NCI-H1105 treated with DMSO at 0.1 percent for 48 hours (cell line): Measurements from ENCODE around the gene ADCY1.

Experiments used
- DNase-seq: peaks from one replicate; lab custom pipeline; 2025; lab: John Stamatoyannopoulos, UW

The ADCY1 gene

DNA sequence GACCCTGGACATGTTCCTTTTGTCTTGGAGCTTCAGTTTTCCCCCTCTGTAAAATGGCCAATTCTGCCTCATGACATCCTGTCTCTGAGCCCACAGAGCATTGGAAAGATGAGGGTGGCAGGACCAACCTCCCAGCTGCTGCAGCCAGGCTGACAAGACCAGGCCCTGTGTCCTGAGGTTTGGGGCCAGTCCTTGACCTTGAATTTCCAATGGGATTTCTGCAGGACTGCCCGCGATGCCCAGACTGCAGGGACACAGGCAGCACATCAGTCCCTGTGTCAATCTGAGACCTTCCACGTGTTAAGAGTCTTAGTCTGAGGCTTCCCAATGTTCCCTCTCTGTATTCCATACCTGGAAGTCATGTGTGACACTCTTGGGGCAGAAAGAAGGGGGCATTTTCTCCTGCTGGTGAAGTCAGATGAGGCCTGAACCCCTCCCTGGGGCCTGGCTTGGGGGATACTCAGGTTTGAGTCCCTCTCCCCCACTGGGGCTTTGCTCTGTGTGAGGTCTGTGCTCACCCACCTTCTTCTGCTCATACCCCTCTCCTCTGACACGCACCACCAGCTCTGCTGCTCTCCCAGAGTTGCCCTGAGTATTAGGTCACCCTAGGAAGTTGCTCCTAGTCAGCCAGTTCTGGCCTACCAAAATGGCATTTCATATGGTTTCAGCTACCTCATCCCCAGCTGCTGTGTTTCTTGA lies 79.2 kb downstream of the ADCY1 start:
- no peak for DNase-seq

DNA sequence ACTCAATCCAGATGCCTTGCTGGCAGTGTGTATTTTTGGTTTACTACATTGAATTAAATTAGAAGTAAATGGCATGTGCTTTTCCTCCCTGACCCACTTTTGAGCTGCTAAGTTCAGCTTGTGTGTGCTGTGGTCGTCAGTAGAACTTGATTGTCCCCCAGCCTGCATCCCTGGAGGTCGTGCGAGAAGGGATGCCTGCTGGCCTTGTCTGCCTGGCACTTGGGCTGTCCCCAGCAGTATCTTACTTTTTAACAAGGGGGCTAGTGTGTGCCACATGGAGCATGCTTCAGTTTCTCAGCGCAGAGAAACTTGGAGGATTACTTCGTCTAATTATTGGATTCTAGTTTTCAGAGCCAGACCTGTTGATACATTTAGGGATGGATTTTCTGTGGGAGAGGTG lies 80.2 kb downstream of the ADCY1 start:
- DNase-seq: no peak

DNA sequence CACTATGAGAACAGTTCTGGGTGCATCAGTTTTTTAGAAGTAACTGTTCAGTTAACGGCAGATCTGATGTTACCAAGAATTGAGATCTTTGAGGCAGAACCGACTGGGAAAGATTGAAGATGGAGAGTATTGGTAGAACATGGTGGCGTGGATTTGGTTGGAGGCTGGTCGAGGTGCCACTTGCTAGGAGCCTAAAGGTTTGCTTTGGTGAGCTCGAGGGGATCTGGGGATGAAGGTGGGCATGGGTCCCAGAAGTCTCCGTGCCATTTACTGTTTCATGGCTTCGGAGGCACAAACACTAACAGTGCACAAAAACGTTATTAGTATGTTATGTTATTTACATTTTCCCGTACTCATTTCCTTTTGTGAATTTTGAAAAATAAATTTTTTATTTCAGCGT lies 81.4 kb downstream of the ADCY1 start:
- no peak for DNase-seq

DNA sequence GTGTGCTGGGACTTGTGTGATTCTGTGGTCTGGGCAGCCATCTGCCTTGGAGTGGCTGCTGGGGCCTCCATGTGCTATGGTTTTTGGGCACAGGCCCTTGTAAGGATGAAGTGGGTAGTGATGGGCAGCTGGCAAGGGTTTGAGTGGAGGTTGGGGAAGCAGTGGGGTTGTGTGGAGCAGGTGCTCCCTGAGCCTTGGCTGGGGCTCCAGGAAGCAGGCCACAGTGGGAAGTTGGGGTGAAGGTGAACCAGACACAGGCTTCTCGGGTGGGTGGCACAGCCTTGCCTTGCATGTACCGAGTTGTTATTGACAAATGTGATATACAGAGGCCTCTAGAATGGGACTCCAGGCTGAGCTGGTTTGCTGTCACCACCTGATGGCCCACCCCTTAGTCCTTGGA lies 82.3 kb downstream of the ADCY1 start:
- no peak for DNase-seq

DNA sequence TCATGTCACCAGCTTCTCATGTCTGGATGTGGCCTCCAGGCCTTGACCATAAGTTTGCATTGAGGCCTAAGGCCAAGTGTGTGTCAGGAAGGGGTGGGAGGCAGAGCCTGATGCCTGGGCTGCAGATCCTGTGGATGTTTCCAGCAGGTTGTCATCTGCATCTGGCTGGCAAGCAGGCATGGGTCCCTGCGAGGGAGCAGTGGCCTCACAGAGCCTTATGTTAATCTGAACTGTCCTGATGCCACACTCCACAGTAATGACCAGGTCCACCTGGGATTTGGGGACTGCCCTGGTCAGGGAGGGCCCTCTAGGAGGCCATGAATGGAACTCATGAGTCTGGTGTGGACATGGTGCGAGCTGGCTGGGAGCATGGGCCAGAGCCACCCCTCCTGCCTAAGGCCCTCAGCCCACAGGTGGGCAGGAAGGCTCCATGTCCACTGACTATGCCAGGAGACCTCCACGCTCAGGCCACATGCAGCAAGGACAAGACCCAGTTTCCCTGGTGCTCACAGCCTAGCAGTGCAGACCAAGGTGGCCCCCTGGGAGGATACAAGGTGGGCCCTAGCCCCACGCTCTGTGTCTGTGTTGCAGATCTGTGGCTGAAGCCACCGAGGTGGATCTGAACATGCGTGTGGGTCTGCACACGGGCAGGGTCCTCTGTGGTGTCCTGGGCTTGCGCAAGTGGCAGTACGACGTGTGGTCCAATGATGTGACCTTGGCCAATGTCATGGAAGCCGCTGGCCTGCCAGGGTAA lies 83.1 kb downstream of the ADCY1 start:
- no peak for DNase-seq

DNA sequence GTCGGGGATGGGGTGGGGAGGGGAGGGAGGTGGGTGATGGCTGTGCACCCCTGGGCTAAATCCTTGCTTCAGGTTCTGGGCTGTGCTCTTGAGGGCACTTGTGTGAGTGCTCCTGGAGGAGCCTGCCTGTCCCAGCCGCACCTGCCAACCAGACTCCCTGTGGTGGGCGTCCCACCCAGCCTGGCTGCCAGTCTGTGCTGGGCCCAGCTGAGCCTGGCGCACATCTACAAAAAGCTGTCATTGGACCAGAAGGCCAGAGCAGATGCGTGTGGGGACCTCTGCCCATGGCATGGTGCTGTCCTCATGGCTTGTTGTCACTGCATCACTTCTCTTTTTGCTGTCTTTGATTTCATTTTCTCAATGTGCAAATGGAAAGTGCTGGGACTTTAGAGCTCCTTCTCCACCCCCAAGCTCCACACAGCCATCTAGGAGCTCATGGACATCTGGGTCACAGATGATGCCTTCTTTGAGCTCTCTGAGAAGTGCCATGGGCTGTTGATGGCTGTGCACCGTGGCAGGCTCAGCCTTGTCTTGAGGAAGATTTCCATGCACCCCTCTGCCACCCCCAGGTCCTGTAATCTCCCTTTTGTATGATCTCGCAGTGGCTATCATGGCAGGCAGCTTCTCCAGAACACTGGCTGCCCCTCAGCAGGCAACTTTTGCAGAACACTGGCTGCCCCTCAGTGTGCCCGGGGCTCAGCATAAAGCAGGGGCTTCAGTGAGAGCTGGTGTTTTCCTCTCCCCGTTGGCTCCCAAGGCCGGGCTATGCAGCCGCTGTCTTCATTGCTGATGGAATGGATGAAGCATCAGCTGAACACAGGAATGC lies 83.9 kb downstream of the ADCY1 start:
- DNase-seq: no peak

DNA sequence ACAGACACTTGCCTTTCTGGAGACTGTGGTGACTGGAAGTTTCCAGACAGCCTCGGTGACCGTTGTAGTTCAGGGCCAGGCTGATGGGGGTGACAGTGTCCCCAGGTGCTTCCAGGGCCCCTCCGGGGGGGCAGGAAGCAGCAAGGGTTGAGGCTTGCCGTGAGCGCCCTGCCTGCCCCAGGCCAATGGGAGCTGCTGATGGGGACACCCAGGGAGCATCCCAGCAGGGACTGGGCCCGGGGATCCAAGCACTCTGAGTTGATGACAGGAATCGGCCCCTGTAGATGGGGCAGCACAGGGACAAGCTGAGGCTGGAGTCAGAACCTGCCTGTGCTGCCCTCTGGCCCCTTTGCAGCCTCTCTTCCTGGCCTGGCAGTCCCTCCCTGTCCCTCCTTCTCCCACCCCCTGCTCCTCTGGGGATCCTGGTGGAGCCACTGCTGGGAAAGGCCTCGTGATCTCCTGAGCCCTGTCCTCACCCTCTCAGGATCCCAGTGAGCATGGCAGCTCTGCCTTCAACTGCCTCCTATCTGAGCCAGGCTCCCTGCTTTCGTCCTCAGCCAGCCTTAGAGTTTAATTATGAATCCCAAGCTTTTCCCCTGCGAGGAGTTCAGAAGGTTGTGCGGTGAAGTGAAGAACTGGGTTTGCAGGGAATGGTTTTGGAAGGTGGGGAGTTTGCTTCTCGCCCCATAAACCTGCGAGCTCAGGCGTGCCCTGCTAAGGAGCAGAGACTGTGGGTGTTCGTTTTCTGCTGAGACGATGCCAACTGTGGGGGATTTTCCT lies 84.7 kb downstream of the ADCY1 start:
- DNase-seq: no peak

DNA sequence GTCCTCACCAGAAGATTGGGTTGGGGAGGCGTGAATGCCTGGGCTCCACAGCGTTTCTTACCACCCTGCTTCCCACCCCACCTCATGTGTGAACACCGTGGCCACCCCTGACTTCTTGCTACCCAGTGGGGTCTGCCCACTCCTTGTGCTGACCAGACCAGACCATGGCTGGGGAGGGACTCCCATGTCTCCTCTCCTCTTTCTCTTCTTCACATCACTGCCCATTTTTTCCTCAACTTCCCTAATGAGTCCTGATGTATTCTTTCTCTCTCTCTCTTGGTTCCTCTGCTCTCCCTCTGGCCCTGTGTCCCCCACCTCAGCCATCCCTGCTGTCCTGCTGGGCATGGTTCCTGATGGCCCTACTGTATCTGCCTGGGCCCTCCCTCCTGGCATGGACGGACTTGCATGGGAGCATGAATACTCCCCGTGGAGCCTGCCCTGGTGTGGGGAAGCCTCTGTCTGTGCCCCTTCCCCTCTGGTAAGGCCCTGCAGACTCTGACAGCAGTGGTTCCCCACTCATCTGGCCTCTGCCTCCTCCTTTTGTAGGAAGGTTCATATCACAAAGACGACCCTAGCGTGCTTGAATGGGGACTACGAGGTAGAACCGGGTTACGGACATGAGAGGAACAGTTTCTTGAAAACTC lies 85.5 kb downstream of the ADCY1 start:
- DNase-seq: no peak

DNA sequence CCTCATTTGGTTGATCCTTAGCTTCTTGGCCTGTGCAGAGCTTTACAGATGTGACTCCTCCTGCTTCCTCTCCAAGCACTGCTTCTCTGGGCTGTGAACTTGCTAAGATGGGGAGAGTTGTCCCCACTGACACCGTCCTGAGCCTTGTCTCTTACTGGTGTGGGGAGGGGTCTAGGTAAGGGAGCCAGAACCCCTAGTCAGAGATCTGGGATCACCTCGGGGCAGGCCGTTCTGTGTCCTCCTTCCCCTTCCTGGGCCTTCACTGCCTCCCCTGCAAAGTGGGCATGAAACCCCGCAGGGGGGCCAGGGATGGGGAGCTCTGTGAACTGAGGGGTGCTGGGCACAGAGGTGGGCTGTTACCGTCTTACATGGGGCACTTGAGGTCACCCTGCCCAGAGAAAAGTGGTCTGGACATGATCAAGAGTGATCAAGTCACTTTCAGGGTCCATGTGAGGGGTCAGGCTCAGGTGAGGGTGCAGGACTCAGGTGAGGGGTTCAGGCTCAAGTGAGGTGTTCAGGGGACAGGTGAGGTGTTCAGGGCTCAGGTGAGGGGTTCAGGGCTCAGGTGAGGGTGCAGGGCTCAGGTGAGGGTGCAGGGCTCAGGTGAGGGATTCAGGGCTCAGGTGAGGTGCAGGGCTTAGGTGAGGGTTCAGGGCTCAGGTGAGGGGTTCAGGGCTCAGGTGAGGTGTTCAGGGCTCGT lies 86.2 kb downstream of the ADCY1 start:
- DNase-seq: no peak

DNA sequence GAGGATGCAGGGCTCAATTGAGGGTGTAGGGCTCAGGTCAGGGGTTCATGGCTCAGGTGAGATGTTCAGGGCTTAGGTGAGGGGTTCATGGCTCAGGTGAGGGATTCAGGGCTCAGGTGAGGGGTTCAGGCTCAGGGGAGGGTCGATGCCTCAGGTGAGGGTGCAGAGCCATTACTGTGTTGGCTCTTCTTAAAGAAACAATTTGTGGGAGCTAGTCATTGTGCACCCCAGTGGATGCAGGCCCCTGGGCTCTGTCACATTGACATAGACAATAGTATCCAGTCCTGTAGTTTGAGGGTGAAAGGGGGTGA lies 86.7 kb downstream of the ADCY1 start:
- no peak for DNase-seq

DNA sequence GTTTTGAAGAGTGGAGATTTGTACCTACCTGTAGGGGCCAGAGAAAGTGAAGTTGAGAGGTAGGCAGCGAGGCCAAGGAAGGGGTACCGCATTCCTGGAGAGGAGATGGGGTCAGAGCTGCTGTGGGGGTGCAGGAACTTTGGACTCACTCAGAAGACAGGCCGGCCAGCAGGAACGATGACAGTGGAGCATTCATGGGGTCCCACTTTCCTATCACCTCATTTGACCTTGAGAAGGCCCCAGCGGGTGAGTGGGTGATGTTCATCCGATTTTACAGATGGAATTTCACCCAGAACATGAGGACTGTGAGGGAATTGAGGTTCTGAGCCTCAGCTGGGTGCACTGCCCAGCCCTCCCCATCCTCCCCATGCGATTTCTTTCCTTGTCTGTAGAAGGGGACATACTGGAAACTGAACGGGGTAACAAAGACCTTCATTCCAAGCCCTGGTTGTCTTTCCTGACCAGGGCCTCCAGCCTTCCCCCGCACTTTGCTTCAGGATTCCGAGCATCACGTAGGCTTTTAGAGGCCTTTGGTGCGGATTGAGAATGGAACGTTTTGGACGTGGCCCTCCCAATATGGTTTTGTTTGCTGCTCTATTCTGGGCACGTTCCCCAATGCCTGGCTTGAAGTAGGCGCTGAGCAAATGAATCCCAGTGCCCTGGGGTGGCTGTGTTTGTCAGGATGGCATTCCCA lies 87.3 kb downstream of the ADCY1 start:
- DNase-seq: no peak

DNA sequence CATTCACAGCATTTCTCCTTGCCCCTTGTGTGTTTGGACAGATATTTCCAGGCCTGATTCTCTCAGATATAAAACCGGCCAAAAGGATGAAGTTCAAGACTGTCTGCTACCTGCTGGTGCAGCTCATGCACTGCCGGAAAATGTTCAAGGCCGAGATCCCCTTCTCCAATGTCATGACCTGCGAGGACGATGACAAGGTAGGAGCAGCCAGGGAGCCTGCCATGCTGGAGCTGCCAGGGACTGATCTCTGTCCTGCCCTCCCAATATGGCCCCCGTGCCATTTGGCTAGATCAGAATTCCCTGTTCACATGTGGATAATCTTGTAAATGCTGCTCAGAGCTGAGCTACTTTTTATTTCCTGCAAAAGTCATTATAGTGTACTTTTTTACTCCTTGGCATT lies 87.8 kb downstream of the ADCY1 start:
- DNase-seq: no peak

DNA sequence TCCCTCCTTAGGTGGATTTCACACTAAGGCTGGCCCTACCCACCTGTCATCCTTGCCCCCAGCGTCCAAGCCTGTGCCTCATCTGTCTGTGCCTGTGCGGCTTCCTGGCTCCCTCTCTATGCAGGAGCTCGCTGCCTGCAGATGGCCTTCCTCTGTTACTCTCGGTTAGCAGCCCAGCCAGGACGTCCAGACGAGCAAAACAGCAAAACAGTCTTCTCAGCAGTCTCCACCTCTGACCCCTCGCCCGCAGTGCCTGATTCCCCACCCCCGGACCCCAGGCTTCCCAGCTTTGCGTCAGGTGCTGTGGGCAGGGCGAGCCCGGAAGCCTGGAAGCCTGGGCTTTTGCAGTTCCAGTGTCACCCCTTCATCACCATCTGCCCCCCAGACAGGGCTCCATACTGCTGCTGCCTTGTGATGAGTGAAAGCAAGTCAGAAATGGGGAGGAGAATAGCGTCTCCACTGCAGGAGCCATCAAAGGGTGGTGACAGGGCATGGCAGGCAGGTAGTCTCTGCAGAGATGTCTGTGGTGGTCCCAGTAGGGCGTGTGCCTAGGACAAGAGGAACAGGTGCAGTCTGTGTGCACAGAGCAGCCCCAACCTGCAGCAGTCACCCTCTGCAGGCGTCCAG lies 88.5 kb downstream of the ADCY1 start:
- no peak for DNase-seq

DNA sequence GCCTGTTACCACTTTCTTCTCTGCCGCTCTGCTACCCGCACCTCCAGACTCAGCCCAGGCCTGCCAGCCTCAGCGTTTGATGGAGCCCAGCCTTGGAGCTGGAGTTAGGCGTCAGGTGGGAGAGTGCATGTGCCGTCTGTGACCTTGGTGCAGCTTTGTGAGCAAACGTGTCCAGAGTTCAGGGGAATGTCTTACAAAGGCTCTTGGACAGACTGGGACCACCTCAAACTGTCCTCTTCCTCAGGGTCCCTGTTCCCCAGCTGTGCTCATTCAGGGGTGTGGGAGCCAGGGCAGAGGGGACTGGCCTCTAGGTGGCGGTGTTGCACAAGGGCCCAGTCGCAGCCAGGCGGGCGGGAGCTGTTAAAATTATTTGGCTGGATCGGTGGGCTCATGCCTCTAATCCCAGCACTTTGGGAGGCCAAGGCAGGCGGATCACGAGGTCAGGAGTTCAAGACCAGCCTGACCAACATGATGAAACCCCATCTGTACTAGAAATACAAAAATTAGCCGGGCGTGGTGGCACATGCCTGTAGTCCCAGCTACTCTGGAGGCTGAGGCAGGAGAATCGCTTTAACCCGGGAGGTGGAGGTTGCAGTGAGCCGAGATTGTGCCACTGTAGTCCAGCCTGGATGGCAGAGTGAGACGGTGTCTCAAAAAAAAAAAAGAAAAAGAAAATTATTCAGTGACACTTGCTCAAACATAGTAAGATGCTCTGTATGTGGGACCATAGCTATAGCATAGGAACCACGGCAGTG lies 89.2 kb downstream of the ADCY1 start:
- no peak for DNase-seq

DNA sequence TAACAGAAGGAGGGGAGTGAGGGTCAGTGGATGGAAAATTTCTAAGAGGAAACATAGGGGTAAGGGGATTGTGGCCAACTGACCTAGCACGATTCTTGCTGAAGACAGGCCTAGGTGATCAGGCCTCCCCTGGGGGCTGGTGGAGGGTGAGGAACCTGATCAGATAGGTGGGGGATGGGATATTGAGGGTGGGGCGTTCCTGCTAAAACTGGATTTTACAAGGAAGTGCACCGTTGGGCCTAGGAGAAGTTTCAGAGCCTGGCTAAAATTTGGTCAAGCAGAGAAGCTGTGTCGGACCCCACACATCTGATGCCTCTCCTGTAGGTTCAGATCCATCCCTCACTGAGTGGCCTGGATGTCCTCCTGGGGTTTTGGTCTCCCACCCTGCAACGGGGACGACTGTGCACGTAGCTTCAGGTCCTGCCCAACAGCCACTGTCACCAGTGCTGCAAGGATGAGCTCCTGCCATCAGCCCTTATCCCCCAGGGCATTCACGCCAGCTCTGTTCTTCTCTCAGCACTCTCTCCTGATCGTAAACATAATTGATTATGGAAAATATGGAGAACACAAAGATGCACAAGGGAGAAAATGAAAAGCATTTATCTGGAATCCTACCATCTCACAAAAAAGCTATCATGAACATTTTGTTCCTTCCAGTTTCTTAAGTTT lies 89.9 kb downstream of the ADCY1 start:
- no peak for DNase-seq

DNA sequence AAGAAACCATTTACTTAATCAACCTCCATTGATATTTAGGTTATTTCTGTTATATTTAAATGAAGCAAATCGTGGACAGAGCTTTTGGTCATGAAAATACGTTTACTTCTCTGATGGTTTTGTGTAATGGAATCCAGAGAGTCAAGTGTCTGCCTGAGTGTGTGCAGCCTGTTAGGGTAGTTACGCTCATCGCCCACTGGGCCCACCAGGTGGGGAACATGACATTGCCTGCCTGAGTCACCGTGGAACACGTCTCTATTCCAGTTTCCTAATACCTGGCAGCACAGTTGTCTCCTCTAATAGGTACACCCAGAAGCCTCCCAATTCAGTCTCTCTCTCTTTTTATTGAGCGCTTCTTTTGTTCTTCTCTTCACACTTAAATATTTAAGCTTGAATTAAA lies 91.0 kb downstream of the ADCY1 start:
- no peak for DNase-seq

DNA sequence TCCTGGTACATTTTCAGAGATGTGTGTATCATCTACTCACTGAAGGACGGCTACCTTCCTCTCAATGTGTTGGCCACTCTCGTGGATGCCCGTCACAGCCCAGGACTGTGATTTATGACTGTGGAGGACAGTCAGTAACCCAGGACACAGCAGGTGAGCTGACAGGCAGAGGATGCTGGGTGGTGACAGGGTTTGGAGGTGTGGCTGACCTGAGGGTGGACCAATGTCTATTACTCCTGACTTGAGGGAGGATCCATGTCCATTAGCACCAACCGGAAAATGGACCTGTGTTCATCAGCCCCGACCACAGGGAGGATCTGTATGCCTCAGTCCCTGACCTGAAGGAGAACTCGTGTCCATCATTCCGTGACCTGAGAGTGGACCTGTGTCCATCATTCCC lies 96.1 kb downstream of the ADCY1 start:
- DNase-seq: no peak

DNA sequence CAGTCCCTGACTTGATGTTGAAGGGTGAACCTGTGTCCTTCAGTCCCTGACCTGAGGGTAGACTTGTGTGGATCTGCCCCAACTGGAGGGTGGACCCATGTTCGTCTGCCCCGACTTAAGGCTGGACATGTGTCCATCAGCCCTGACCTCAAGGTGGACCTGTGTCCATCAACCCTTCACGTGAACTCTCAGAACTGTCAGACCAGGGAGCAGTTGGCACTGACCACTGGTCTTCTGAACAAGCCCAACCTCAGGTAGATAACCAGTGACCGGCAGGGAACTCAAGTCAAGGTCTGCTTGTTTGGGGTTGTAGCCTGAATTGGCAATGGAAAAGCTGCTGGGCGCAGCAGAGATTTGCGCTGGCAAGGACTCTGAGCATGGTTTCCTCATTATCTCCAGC lies 96.5 kb downstream of the ADCY1 start:
- no peak for DNase-seq
